ENCODE data around the gene BOD1L2. TPM values are rescaled to one million over a fixed set of nuclear protein-coding genes. Genes with fewer than 3 reads are reported as not detected.

BOD1L2 gene
- total RNA-seq, 1 donor from 2014 or later, result not detected

GRCh38 chr18:57194070-57194469, 47.2 kb downstream of the BOD1L2 start:
- no peak overlapping the region for H3K27ac Mint-ChIP-seq (ENCODE audit: unreplicated experiment)
- H3K4me3 Mint-ChIP-seq (ENCODE audit: unreplicated experiment), result no peak overlapping the region
- H3K9me3 Mint-ChIP-seq (ENCODE audit: low read depth), result peaks cover 6% of the 10 kb centered on the region
- H3K4me1 Mint-ChIP-seq (ENCODE audit: low read depth), result no peaks in the 10 kb centered on the region
- no peak for TF ChIP-seq CTCF (IDR thresholded peaks at IDR 0.05)
- peaks cover 14% of the 10 kb centered on the region for H3K27me3 Mint-ChIP-seq (ENCODE audit: low read depth)
- H3K36me3 Mint-ChIP-seq (ENCODE audit: low read depth), result no peaks in the 10 kb centered on the region
- no peak for DNase-seq (ENCODE audit: low spot score)

- no peak overlapping the region for H3K4me3 Mint-ChIP-seq (ENCODE audit: unreplicated experiment)
- peaks cover 14% of the 10 kb centered on the region for H3K27me3 Mint-ChIP-seq (ENCODE audit: low read depth)
- H3K36me3 Mint-ChIP-seq (ENCODE audit: low read depth), result no peaks in the 10 kb centered on the region
- no peak for DNase-seq (ENCODE audit: low spot score)
- no peak overlapping the region for H3K27ac Mint-ChIP-seq (ENCODE audit: unreplicated experiment)
- no peaks in the 10 kb centered on the region for H3K4me1 Mint-ChIP-seq (ENCODE audit: low read depth)
- TF ChIP-seq CTCF (IDR thresholded peaks at IDR 0.05), result no peak
- H3K9me3 Mint-ChIP-seq (ENCODE audit: low read depth), result peaks cover 6% of the 10 kb centered on the region
Measured at GRCh38 chr18:57194622-57195021, 47.7 kb downstream of the BOD1L2 start.

GRCh38 chr18:57195341-57195740, 48.5 kb downstream of the BOD1L2 start:
- TF ChIP-seq CTCF (IDR thresholded peaks at IDR 0.05), result no peak

GRCh38 chr18:57197261-57197660, 50.4 kb downstream of the BOD1L2 start:
- no peak for TF ChIP-seq CTCF (IDR thresholded peaks at IDR 0.05)
- Mint-ChIP-seq H3K27ac (ENCODE audit: unreplicated experiment) (no peak overlapping the region), H3K9me3 (ENCODE audit: low read depth) (no peaks in the 10 kb centered on the region), H3K27me3 (ENCODE audit: low read depth) (peaks cover 9% of the 10 kb centered on the region), H3K36me3 (ENCODE audit: low read depth) (no peaks in the 10 kb centered on the region), H3K4me3 (ENCODE audit: unreplicated experiment) (no peak overlapping the region), H3K4me1 (ENCODE audit: low read depth) (no peaks in the 10 kb centered on the region)
- no peak for DNase-seq (ENCODE audit: low spot score)

More at GRCh38 chr18:57195341-57195740, 48.5 kb downstream of the BOD1L2 start:
- Mint-ChIP-seq H3K27me3 (ENCODE audit: low read depth) (peaks cover 13% of the 10 kb centered on the region), H3K27ac (ENCODE audit: unreplicated experiment) (no peak overlapping the region), H3K4me1 (ENCODE audit: low read depth) (no peaks in the 10 kb centered on the region), H3K4me3 (ENCODE audit: unreplicated experiment) (no peak overlapping the region), H3K9me3 (ENCODE audit: low read depth) (peaks cover 6% of the 10 kb centered on the region), H3K36me3 (ENCODE audit: low read depth) (no peaks in the 10 kb centered on the region)
- no peak for DNase-seq (ENCODE audit: low spot score)

GRCh38 chr18:57198073-57198472, 51.2 kb downstream of the BOD1L2 start:
- no peaks in the 10 kb centered on the region for H3K9me3 Mint-ChIP-seq (ENCODE audit: low read depth)
- no peak for TF ChIP-seq CTCF (IDR thresholded peaks at IDR 0.05)
- H3K27ac Mint-ChIP-seq (ENCODE audit: unreplicated experiment), result no peak overlapping the region
- DNase-seq (ENCODE audit: low spot score), result no peak
- H3K27me3 Mint-ChIP-seq (ENCODE audit: low read depth), result peaks cover 8% of the 10 kb centered on the region
- no peaks in the 10 kb centered on the region for H3K4me1 Mint-ChIP-seq (ENCODE audit: low read depth)
- no peaks in the 10 kb centered on the region for H3K36me3 Mint-ChIP-seq (ENCODE audit: low read depth)
- H3K4me3 Mint-ChIP-seq (ENCODE audit: unreplicated experiment), result no peak overlapping the region

Other genes starting within 250 kb of the BOD1L2 start
- gene ST8SIA3, start 205.5 kb downstream of the BOD1L2 start, total RNA-seq, result not detected in 3 replicates